ENCODE data around the gene PRSS22. TPM values are rescaled to one million over a fixed set of nuclear protein-coding genes. Genes with fewer than 3 reads are reported as not detected.

Gene PRSS22
- total and polyA plus RNA-seq, 2 donors from 2014 or later, result 11.0 to 30.8 TPM

DNA sequence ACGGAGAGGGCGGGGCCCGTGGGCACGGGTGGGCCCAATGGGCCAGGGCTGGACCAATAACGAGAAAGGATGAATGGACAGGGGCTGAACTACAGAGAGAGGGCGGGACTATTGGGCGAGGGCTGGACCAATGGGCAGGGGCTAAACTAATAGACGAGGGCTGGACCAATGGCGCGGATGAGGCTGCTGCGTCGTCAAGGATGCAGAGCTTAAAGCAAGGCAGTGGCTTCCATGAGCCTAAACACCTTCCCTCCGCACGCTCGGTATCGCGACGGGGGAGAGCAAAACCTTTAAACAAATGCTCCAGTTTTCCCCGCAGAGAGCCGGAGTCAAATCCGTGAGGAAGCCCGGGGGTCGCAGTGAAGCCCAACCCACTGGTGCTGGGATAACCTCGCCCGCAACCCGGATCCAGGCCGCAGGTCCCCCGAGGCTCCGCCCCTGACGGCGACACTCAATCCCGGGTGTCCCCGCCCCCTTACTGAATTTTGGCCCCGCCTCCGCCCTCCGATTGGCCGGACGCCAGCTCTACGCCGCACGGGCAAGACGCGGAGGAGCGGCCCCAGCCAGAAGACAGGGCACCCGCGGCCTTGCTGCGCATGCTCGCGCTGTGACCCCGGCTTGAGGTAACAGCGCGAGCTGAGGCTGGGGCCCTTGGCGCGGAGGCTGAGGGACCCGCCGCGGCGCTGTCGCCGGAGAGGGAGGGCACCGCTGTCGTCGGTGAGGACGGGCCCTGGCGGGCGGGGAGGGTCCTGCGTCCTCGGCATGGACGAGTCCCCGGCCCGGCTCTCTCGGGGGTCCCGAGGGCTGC is 24.9 kb upstream of the PRSS22 start, which contains the start of gene FLYWCH2:
FLYWCH2 (plus strand) TSS at position 566 of the 808 bp plus-strand sequence. CDS start 13,235 bp downstream, outside the sequence.
- Histone ChIP-seq H3K4me1 (ENCODE audit: control insufficient read depth in 2 of 3, insufficient read depth in 2 of 3, low read depth in 1 of 3, low read length in 3 of 3) (peaks cover 0 to 7% (median 6%) of the 10 kb centered on the region in 3 donors), H3K27me3 (ENCODE audit: control insufficient read depth, insufficient read depth, low read length) (no peaks in the 10 kb centered on the region), H3K27ac (ENCODE audit: low read depth in 2 of 2, low read length in 2 of 2) (peak within 1 kb of the TSS; percentile 95 to 97), H3K9ac (ENCODE audit: low read length in 3 of 3) (peak within 1 kb of the TSS; percentile 61 to 90 (median 85)), H3K9me3 (ENCODE audit: control insufficient read depth in 2 of 3, insufficient read depth in 1 of 3, low read length in 3 of 3) (no peaks in the 10 kb centered on the region), H3K4me3 (ENCODE audit: low read length in 3 of 3) (peak within 1 kb of the TSS; percentile 90 to 91 (median 91)), H3K36me3 (ENCODE audit: control insufficient read depth in 2 of 3, insufficient read depth in 3 of 3, low read length in 3 of 3) (no peaks in the 10 kb centered on the region)
- DNase-seq (peak; percentile 99 to 100 (median 99)), FAIRE-seq (peak; percentile 88)
- TF ChIP-seq, protein P1, sequence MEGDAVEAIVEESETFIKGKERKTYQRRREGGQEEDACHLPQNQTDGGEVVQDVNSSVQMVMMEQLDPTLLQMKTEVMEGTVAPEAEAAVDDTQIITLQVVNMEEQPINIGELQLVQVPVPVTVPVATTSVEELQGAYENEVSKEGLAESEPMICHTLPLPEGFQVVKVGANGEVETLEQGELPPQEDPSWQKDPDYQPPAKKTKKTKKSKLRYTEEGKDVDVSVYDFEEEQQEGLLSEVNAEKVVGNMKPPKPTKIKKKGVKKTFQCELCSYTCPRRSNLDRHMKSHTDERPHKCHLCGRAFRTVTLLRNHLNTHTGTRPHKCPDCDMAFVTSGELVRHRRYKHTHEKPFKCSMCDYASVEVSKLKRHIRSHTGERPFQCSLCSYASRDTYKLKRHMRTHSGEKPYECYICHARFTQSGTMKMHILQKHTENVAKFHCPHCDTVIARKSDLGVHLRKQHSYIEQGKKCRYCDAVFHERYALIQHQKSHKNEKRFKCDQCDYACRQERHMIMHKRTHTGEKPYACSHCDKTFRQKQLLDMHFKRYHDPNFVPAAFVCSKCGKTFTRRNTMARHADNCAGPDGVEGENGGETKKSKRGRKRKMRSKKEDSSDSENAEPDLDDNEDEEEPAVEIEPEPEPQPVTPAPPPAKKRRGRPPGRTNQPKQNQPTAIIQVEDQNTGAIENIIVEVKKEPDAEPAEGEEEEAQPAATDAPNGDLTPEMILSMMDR (IDR thresholded peaks at IDR 0.05; ENCODE audit: borderline replicate concordance, extremely low read depth, insufficient read depth), result no peak
- intact Hi-C loops (cut with DNase I), result no loop called here

DNA sequence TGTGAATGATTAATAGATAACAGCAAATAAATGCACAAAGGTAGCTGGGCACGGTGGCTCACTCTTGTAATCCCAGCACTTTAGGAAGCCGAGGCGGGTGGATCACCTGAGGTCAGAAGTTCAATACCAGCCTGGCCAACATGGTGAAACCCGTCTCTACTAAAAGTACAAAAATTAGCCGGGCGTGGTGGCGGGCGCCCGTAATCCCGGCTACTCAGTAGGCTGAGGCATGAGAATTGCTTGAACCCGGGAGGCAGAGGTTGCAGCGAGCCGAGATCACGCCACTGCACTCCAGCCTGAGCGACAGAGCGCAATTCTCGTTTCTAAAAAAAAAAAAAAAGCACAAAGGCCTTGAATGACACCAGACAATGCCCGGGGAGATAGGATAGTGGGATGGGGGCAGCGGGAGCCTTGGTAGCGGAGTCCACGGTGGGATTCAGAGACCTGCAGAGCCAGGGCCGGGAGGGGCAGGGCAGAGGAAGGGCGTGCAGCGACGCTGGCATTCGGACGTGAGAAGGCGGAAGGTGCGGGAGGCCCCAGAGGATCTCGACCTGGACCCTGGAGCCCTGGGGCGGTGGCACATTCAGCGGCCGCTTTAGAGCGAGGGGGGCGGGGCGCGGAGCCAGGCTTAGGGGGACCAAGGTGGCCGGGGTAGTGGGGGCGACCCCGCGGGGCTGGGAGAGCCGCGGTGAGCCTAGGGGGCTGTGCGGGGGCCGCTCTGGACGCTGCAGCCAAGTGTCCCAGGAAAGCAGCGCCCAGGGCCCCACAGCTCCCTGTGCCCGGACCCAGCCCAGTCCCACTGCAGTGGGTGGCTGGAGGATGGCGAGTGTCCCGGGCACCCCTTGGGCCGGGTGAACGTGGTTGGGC is 24.0 kb upstream of the PRSS22 start:
- Histone ChIP-seq H3K36me3 (ENCODE audit: control insufficient read depth in 2 of 3, insufficient read depth in 3 of 3, low read length in 3 of 3) (no peaks in the 10 kb centered on the region), H3K4me1 (ENCODE audit: control insufficient read depth in 2 of 3, insufficient read depth in 2 of 3, low read depth in 1 of 3, low read length in 3 of 3) (peaks cover 0 to 7% (median 6%) of the 10 kb centered on the region in 3 donors), H3K27ac (ENCODE audit: low read depth in 2 of 2, low read length in 2 of 2) (peak overlapping the region; percentile 95 to 97), H3K4me3 (ENCODE audit: low read length in 3 of 3) (peak overlapping the region; percentile 50 to 91 (median 90)), H3K9me3 (ENCODE audit: control insufficient read depth in 2 of 3, insufficient read depth in 1 of 3, low read length in 3 of 3) (no peaks in the 10 kb centered on the region), H3K9ac (ENCODE audit: low read length in 3 of 3) (peak overlapping the region in 2 of 3 donors; percentile 58 to 61), H3K27me3 (ENCODE audit: control insufficient read depth, insufficient read depth, low read length) (no peaks in the 10 kb centered on the region)
- no peak for FAIRE-seq
- peak; percentile 38 to 82 (median 58) for DNase-seq
- intact Hi-C loops (cut with DNase I), result no loop called here
- TF ChIP-seq, protein P1 (IDR thresholded peaks at IDR 0.05; ENCODE audit: borderline replicate concordance, extremely low read depth, insufficient read depth), result no peak

DNA sequence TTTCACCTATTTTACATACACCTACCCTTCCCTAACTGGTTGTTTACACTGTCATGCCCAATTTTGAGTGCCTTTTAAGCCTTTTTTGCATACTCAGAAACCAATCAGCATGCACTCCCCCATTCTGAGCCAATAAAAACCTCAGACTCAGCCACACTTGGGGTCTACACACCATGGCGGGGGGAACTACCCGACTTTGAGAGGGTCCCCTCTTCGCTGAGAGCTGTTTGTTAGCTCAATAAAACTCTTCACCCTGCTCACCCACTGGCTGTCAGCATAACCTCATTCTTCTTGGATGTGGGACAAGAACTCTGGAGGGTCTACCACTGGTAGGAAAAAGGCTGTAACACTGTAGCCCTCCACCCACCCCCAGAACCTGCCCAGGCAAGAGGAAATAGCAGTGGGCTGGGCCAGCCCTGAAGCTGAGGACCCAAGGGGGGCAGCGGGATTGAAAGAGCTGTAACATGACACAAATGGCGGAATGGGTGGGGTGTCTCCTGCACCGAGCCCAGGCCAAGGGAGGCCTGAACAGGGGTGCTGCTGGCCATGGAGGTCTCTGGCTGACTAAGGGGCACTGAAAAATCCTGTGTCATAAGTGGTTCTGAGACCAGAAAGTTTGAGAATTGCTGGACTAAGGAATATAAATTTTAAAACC is 22.0 kb upstream of the PRSS22 start:
- DNase-seq, result peak in 1 of 5 donors; percentile 49
- no peak overlapping the region for H3K4me3 ChIP-seq (ENCODE audit: low read length in 3 of 3)
- TF ChIP-seq, protein P1 (IDR thresholded peaks at IDR 0.05; ENCODE audit: borderline replicate concordance, extremely low read depth, insufficient read depth), result no peak
- H3K36me3 ChIP-seq (ENCODE audit: control insufficient read depth in 2 of 3, insufficient read depth in 3 of 3, low read length in 3 of 3), result no peaks in the 10 kb centered on the region
- FAIRE-seq, result no peak
- H3K27me3 ChIP-seq (ENCODE audit: control insufficient read depth, insufficient read depth, low read length), result no peaks in the 10 kb centered on the region
- no peak overlapping the region for H3K9ac ChIP-seq (ENCODE audit: low read length in 3 of 3)
- peaks cover 0 to 7% (median 6%) of the 10 kb centered on the region in 3 donors for H3K4me1 ChIP-seq (ENCODE audit: control insufficient read depth in 2 of 3, insufficient read depth in 2 of 3, low read depth in 1 of 3, low read length in 3 of 3)
- no peak overlapping the region for H3K27ac ChIP-seq (ENCODE audit: low read depth in 2 of 2, low read length in 2 of 2)
- intact Hi-C loops (cut with DNase I), result no loop called here
- H3K9me3 ChIP-seq (ENCODE audit: control insufficient read depth in 2 of 3, insufficient read depth in 1 of 3, low read length in 3 of 3), result no peaks in the 10 kb centered on the region

Data from kidney (tissue), 14 donors.